Epithelial cell of alveolus of lung (primary cell): Measurements from ENCODE around the gene GNG14. TPM values are rescaled to one million over a fixed set of nuclear protein-coding genes. Genes with fewer than 3 reads are reported as not detected.

Experiments
- total RNA-seq: library from RNA; depleted of rRNA; stranded (reverse); fragments of >200 nt; gene quantifications from 2 replicates; pipeline ENCODE4 v1.2.1, GENCODE V29; 2015

Gene GNG14
- total RNA-seq: not detected in 2 replicates

GRCh38 chr19:12687496-12688196, at the start of gene GNG14:
GNG14 (plus strand) TSS chr19:12687998; CDS start chr19:12688049, 51 bp downstream.

GRCh38 chr19:12666265-12667048, 21.3 kb upstream of the GNG14 start, which contains the start of the genes MAN2B1 and WDR83:
MAN2B1 (minus strand) TSS chr19:12666742; CDS start chr19:12666701, 41 bp downstream.
WDR83 (plus strand) TSS chr19:12666807; CDS start chr19:12669791, 2,984 bp downstream.

DNA sequence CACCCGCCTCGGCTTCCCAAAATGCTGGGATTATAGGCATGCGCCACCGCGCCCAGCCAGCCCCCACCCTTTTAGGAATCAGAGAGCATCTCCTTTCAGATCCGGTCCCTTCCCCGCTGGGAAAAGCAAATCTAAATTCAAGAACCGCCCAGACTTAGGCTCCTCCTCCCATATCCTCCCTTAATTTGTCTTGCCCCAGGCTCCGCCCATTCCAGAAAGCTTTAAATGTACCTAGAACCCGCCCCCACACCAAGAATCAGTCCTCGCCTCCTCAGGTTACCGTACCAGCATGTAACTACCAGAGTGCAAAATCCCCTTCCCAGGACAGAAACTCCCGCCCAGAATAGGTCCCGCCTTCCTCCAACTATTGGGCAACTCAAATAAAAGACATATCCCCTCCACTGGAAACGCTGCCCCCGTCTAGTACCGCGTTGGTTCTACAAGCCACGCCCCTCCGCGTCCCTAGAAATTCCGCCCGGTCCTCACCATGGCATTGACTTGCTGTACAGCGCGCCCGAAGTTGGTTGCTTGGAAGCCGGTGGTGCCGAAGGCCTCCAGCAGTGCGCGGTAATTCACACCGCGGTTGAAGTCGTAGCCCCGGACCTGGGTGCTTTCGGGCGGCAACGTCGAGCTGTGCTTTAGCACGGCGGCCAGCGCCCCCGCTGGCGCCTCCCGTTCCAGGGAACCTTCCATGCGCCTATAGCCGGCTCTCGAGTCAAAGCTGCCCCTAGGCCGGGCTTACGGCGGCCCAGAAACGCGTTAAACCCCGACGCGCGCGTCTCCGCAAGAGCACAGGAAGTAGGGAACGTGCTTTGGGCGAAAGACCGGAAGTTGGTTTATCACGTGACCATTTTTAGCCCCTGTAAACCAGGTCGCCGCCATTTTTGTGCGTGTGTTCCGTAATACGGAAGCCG, 6.5 kb upstream of the GNG14 start, which contains the start of gene DHPS:
Gene DHPS, minus strand, starts transcription at position 807 of the 914 bp plus-strand sequence. Its CDS starts 114 bp downstream, at position 693.

GRCh38 chr19:12696366-12697335, 8.9 kb downstream of the GNG14 start, which contains the start of gene FBXW9:
FBXW9 (minus strand) TSS chr19:12696631; CDS start chr19:12696581, 50 bp downstream.

GRCh38 chr19:12723641-12724426, 36.0 kb downstream of the GNG14 start, which contains the start of gene TNPO2:
TNPO2 (minus strand) TSS chr19:12723932; CDS start chr19:12720977, 2,955 bp downstream.

GRCh38 chr19:12736995-12737834, 49.4 kb downstream of the GNG14 start, which contains the start of gene GET3:
GET3 (plus strand) TSS chr19:12737497; CDS start chr19:12737506, 9 bp downstream.

Other genes starting within 250 kb of the GNG14 start
- gene ZNF443, start 247.0 kb upstream of the GNG14 start, total RNA-seq: 1.7 and 2.2 TPM in 2 replicates
- gene ZNF709, start 203.2 kb upstream of the GNG14 start, total RNA-seq: 0.91 and 2.0 TPM in 2 replicates
- 3.0 and 3.4 TPM in 2 replicates for gene ZNF564, start 136.5 kb upstream of the GNG14 start, total RNA-seq
- gene ZNF490, start 77.2 kb upstream of the GNG14 start, total RNA-seq: 4.1 and 15.3 TPM in 2 replicates
- gene ZNF791, start 77.1 kb upstream of the GNG14 start, total RNA-seq: 6.5 and 15.3 TPM in 2 replicates
- gene MAN2B1, start 21.3 kb upstream of the GNG14 start, total RNA-seq: 44.5 and 81.8 TPM in 2 replicates
- gene WDR83, start 21.2 kb upstream of the GNG14 start, total RNA-seq: 8.0 and 12.1 TPM in 2 replicates
- 62.4 and 124 TPM in 2 replicates for gene DHPS, start 6.1 kb upstream of the GNG14 start, total RNA-seq
- 8.8 and 11.5 TPM in 2 replicates for gene FBXW9, start 8.6 kb downstream of the GNG14 start, total RNA-seq
- gene TNPO2, start 35.9 kb downstream of the GNG14 start, total RNA-seq: 34.3 and 47.7 TPM in 2 replicates
- 353 and 355 TPM in 2 replicates for gene TRIR, start 46.7 kb downstream of the GNG14 start, total RNA-seq
- gene GET3, start 49.5 kb downstream of the GNG14 start, total RNA-seq: 61.8 and 80.8 TPM in 2 replicates
- gene BEST2, start 63.8 kb downstream of the GNG14 start, total RNA-seq: 1.8 TPM in 1 of 2 replicates, not detected in the other
- 8.8 and 19.0 TPM in 2 replicates for gene HOOK2, start 87.6 kb downstream of the GNG14 start, total RNA-seq
- gene JUNB, start 103.5 kb downstream of the GNG14 start, total RNA-seq: 398 and 481 TPM in 2 replicates
- 454 and 460 TPM in 2 replicates for gene PRDX2, start 113.8 kb downstream of the GNG14 start, total RNA-seq
- not detected in 2 replicates for gene THSD8, start 114.1 kb downstream of the GNG14 start, total RNA-seq
- gene RNASEH2A, start 118.6 kb downstream of the GNG14 start, total RNA-seq: 13.5 and 45.0 TPM in 2 replicates
- gene RTBDN, start 146.6 kb downstream of the GNG14 start, total RNA-seq: not detected in 2 replicates
- gene MAST1, start 150.5 kb downstream of the GNG14 start, total RNA-seq: under 0.01 and 0.88 TPM in 2 replicates
- gene DNASE2, start 193.5 kb downstream of the GNG14 start, total RNA-seq: 26.4 and 55.3 TPM in 2 replicates
- gene KLF1, start 199.2 kb downstream of the GNG14 start, total RNA-seq: not detected in 2 replicates
- 22.6 and 40.1 TPM in 2 replicates for gene GCDH, start 203.2 kb downstream of the GNG14 start, total RNA-seq
- gene SYCE2, start 231.3 kb downstream of the GNG14 start, total RNA-seq: 0.56 TPM in 1 of 2 replicates, not detected in the other
- gene FARSA, start 245.7 kb downstream of the GNG14 start, total RNA-seq: 60.8 and 78.4 TPM in 2 replicates